Renal cortex interstitium (tissue), 15 donors: ENCODE data around the gene NDUFAF8. TPM values are rescaled to one million over a fixed set of nuclear protein-coding genes. Genes with fewer than 3 reads are reported as not detected.

Experiments
- DNase-seq, 11 donors: peaks; one replicate each; pipeline ENCODE4 v3.0.0-alpha.2; 2013; ENCODE audit warnings: low read depth in 9 of 11, low spot score in 4 of 11; ENCODE audit errors: extremely low read depth in 1 of 11
- long read RNA-seq, 16 experiments: transcript quantifications; one replicate each; lab custom pipeline, GENCODE V29; 2026
- polyA plus RNA-seq, 3 donors: library from polyadenylated mRNA; unstranded; fragments of 120-200 nt; gene quantifications; one replicate each; pipeline ENCODE4 v1.2.1, GENCODE V29; 2013; ENCODE audit not compliant: insufficient read length in 3 of 3

The NDUFAF8 gene, protein sequence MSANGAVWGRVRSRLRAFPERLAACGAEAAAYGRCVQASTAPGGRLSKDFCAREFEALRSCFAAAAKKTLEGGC
- polyA plus RNA-seq = 10 to 100 TPM; 48.9 to 58.4 (median 51.8) TPM
- long read RNA-seq, donor 1, transcript NDUFAF8-201 (3 exons, 615 nt) = major isoform, 33 of 38 reads
- long read RNA-seq, donor 1, partial matches to known transcripts = 5 of 38 reads
- long read RNA-seq, donor 1, other reads (novel, unspliced or antisense) = 0 of 38 reads
- long read RNA-seq, donor 2, transcript NDUFAF8-201 (3 exons, 615 nt) = major isoform, 39 of 44 reads
- long read RNA-seq, donor 2, partial matches to known transcripts = 5 of 44 reads
- long read RNA-seq, donor 2, other reads (novel, unspliced or antisense) = 0 of 44 reads
- long read RNA-seq, donor 3, transcript NDUFAF8-201 (3 exons, 615 nt) = major isoform, 57 of 61 reads
- long read RNA-seq, donor 3, partial matches to known transcripts = 0 of 61 reads
- long read RNA-seq, donor 3, other reads (novel, unspliced or antisense) = 0 of 61 reads
- long read RNA-seq, donor 4, transcript NDUFAF8-201 (3 exons, 615 nt) = major isoform, 25 of 27 reads
- long read RNA-seq, donor 4, partial matches to known transcripts = 0 of 27 reads
- long read RNA-seq, donor 4, other reads (novel, unspliced or antisense) = 0 of 27 reads
- long read RNA-seq, donor 5 = 0 reads
- long read RNA-seq, donor 6, transcript NDUFAF8-201 (3 exons, 615 nt) = major isoform, 33 of 38 reads
- long read RNA-seq, donor 6, partial matches to known transcripts = 5 of 38 reads
- long read RNA-seq, donor 6, other reads (novel, unspliced or antisense) = 0 of 38 reads
- long read RNA-seq, donor 7, transcript NDUFAF8-201 (3 exons, 615 nt) = major isoform, 58 of 72 reads
- long read RNA-seq, donor 7, partial matches to known transcripts = 12 of 72 reads
- long read RNA-seq, donor 7, other reads (novel, unspliced or antisense) = 0 of 72 reads
- long read RNA-seq, donor 8 = 0 reads
- long read RNA-seq, donor 9, transcript NDUFAF8-201 (3 exons, 615 nt) = major isoform, 38 of 38 reads
- long read RNA-seq, donor 9, partial matches to known transcripts = 0 of 38 reads
- long read RNA-seq, donor 9, other reads (novel, unspliced or antisense) = 0 of 38 reads
- long read RNA-seq, donor 10, transcript NDUFAF8-201 (3 exons, 615 nt) = major isoform, 67 of 74 reads
- long read RNA-seq, donor 10, partial matches to known transcripts = 7 of 74 reads
- long read RNA-seq, donor 10, other reads (novel, unspliced or antisense) = 0 of 74 reads
- long read RNA-seq, donor 11, transcript NDUFAF8-201 (3 exons, 615 nt) = major isoform, 26 of 27 reads
- long read RNA-seq, donor 11, partial matches to known transcripts = 0 of 27 reads
- long read RNA-seq, donor 11, other reads (novel, unspliced or antisense) = 0 of 27 reads
- long read RNA-seq, donor 12, transcript NDUFAF8-201 (3 exons, 615 nt) = major isoform, 14 of 22 reads
- long read RNA-seq, donor 12, partial matches to known transcripts = 8 of 22 reads
- long read RNA-seq, donor 12, other reads (novel, unspliced or antisense) = 0 of 22 reads
- long read RNA-seq, donor 13 = 0 reads
- long read RNA-seq, donor 14, transcript NDUFAF8-201 (3 exons, 615 nt) = major isoform, 43 of 44 reads
- long read RNA-seq, donor 14, partial matches to known transcripts = 0 of 44 reads
- long read RNA-seq, donor 14, other reads (novel, unspliced or antisense) = 0 of 44 reads
- long read RNA-seq, donor 15, transcript NDUFAF8-201 (3 exons, 615 nt) = major isoform, 19 of 19 reads
- long read RNA-seq, donor 15, partial matches to known transcripts = 0 of 19 reads
- long read RNA-seq, donor 15, other reads (novel, unspliced or antisense) = 0 of 19 reads
- long read RNA-seq, donor 16, transcript NDUFAF8-201 (3 exons, 615 nt) = major isoform, 100 of 111 reads
- long read RNA-seq, donor 16, partial matches to known transcripts = 5 of 111 reads
- long read RNA-seq, donor 16, other reads (novel, unspliced or antisense) = 0 of 111 reads

DNA sequence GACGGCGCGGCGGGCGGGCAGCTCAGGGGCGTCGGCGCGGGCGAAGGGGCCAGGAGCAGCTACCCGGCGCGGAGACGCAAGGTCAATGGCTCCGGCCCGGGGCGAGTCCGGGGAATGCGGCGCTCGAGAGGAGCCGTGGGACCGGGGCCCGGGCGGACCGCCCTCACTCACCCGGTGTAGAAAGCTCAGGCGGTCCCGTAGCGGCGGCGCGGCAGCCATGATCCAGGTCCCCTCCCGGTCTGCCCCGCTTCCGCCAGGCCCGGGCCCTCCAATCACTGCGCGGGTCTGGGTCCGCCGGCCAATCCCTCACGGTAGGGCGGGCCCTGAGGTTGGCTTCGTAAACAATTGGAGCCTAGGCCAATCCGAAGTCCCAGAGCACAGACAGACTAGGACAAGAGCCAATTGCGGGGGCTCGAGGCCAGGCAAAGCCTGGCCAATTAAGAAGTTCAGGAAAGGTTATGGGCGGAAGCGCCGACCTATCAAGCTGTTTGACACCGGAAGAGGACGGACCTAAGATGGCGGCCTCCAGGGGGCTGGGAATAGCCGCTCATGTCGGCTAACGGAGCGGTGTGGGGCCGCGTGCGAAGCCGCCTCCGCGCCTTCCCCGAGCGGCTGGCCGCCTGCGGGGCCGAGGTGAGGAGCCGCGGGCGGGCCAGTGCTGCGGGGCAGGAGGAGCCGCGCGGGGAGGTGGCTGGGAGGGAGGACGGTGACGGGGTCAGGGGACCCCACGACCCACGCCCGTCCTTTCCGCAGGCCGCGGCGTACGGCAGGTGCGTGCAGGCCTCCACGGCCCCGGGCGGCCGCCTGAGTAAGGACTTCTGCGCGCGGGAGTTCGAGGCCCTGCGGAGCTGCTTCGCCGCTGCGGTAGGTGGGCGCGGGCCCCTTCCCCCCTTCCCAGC, at the start of gene NDUFAF8, which contains the start of gene TEPSIN:
Gene NDUFAF8 (plus strand): TSS at position 504 of the 899 bp plus-strand sequence. CDS start 46 bp downstream, at position 550.
Gene TEPSIN (minus strand): TSS at position 241 of the 899 bp plus-strand sequence. CDS start 22 bp downstream, at position 219.
- peak; percentile 96 to 100 (median 98) for DNase-seq

DNA sequence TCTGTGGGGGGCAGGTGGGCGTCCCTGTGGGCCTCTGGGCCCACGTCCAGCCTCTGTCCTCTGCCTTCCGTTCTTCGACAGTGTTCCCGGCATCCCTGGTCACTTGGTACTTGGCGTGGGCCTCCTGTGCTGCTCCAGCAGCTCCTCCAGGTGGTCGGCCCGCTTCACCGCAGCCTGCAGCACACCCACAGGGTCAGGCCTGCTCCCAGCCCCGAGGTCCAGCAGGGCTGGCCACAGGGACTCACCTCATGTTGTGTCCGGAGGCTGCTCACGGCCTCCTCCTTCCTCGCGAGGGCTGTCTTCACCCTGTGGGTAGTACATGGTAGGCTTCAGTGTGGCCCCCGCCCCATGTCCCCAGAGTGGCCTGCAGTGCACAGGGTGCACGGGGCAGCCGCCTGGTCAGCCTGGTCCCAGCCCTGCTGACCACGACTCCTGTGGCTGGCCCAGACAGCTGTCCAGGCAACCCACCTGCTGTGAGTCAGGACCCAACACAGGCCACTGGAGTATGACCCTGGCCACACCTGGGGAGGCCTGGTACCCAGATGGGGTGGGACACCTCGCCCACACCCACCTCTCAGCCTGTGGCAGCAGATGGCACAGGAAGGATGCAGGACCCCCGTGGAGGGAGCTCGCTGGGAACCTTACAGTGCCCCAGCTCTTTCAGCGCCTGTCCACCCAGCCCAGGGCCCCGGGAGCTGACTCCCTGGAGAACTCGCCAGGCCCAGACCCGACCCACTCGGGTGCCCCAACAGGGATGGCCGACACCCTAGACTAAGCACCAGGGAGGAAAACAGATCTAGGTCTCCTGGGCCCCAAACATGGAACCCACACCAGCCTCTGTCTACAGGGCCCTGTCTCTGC, 49.2 kb upstream of the NDUFAF8 start:
- no peak for DNase-seq

DNA sequence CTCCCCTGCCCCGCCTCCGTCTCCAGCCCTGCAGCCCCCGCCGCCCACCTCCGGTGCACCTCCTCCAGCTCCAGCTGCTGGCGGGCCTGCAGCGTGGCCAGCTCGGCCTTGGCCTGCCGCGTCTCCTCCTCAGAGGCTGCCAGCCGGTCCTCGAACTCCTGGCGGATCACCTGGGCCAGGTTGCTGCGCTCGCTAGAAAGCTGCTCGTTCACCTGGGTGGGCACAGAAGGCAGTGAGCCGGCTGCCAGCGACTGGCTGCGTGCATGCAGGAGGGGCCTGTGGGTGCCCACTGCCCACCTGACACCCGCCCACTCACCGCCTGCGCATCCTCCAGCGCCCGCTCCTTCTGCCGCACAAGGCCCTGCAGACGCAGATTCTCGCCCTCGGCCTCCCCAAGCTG, 48.5 kb upstream of the NDUFAF8 start:
- DNase-seq = no peak

DNA sequence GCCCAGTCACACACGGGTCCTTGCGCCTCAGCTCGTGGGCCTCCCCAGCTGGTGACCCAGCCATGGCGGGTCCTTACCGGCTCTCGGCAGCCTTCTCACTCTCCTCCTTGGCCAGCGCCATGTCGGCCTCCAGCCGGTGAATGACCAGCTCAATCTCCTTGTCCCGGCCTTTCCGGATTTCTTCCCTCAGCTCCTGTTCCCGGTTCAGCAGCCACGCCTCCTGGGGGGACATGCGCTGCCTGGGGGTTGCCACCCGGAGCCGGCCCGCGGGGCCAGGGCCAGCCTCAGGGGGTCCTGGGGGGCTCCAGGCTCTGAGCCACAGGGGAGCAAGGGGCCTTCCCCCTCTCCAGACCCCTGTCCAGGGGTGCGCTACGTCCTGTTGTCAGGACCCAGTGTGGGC, 48.0 kb upstream of the NDUFAF8 start:
- no peak for DNase-seq

DNA sequence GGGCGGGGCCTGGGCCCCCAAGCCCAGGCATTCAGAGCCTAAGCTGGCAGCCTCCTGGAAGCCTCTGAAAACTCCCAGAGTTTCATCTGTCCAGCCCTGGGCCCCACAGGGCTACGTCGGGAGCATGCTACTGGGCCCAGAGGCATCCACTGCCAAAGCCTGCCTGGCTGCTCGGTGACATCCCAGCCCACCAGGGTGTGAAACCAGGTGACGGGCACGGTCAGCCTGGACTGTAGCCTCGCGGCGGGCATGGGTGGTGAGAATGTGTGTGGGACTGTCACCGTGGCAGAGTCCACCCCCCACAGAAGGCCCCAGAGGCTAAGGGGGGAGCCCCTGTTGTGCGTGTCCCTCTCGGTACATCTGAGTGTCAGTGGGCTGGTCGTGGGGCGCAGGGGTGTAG, 47.5 kb upstream of the NDUFAF8 start:
- DNase-seq = no peak

DNA sequence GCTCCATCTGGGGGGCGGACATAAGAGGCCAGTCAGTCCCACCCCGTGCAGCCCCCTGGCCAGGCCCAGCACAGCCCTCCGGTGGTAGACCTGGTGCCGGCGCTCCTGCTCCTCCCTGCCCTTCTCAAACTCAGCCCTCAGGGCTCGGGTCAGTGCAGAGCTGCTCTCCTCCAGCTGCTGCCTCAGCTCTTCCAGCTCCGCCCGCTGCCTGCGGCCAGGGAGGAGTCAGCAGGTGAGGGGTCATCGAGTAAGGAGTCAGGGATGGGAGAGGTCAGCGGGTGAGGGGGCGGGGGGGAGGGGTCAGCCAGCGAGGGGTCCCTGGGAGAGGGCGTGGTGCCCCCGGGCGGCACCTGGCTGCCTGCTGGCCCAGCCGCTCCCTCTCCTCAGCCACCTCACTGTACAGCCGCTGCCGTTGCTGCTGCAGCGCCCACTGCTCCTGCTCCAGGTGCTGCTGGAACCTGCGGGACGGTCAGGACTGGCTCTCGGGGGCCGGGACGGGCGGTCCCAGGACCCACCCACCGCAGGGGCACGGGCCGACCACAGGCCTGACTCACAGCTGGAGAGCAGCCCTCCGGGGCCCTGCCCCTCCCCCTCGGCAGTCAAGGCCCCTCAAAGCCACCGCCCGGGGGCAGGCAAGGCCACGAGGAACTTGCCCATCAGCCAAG, 46.6 kb upstream of the NDUFAF8 start:
- DNase-seq = no peak

DNA sequence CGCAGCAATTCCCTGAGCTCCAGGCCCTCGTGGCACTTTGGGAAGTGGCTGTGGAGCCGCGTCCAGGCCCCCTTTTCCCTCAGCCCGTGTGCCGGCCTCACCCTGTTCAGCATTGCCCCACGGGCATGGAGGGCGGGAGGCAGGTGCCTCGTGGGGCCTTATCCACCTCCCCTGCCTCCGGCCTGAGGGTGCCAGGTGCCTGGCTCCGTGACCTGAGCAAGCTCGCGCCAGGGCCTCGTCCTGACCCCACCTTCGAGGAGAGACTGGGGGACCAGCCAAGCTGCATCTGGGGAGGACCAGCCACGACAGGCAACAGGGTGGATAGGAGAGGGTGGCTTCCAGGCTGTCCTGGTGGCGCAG, 46.1 kb upstream of the NDUFAF8 start:
- DNase-seq = no peak

DNA sequence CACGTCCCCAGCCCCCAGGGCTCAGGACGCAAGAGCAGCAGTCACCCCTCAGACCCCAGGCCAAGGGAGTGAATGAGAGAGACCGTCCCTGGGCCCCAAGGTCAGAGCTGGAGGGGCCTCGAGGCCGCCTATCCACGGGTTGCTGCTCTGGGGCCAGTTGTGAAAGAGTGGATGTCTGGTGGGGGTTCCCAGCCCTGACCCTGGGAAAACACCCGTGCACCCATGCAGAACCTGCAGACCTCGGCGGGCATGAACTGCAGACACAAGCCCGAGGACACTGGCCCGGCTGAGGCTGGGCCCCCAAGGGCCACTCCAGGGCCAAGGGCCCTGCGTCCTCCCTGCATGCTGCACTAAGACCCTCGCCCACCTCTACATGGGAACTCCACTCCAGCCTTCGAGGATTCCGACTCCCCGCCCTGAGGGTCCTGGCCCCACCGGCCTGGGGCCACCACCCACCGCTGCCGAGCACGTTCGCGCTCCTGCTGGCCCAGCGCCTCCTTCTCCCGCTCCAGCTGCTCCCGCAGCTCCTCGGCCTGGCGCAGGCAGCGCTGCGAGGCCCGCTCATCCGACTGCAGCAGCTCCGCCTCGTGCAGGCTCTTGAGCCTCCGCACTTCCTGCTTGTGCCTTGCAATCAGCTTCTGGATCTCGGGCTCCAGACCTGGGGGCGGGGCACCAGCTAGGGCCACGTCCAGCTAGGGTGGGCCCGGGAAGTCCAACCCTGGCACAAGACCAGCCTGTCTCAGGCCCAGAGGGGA, 45.5 kb upstream of the NDUFAF8 start:
- peak in 4 of 11 donors; percentile 10 to 31 (median 22) for DNase-seq

DNA sequence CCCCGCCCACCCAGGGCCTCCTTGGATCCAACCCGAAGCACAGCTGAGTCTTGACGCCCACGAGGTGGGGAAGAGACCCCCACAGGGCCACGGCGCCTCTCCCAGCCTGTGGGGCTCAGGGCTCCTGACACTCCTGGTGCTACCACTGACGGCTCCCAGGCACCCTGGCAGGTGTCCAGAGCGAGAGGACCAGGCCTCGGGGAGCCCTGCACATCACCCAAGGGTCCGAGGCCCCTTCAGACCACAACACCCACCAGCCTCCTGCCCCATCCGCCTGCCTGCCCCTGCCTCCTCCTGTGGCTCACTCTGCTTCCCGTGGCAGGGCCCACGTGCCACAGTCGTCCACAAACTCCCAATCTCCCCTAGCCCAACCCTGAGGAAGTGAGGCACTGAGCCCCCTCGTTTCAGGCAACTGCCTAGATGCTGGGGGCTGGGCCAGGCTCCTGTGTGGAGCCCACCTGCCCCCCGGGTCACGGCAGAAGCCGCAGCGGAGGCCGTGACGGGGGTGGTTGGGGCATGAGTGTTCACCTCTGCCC, 44.8 kb upstream of the NDUFAF8 start:
- no peak for DNase-seq

DNA sequence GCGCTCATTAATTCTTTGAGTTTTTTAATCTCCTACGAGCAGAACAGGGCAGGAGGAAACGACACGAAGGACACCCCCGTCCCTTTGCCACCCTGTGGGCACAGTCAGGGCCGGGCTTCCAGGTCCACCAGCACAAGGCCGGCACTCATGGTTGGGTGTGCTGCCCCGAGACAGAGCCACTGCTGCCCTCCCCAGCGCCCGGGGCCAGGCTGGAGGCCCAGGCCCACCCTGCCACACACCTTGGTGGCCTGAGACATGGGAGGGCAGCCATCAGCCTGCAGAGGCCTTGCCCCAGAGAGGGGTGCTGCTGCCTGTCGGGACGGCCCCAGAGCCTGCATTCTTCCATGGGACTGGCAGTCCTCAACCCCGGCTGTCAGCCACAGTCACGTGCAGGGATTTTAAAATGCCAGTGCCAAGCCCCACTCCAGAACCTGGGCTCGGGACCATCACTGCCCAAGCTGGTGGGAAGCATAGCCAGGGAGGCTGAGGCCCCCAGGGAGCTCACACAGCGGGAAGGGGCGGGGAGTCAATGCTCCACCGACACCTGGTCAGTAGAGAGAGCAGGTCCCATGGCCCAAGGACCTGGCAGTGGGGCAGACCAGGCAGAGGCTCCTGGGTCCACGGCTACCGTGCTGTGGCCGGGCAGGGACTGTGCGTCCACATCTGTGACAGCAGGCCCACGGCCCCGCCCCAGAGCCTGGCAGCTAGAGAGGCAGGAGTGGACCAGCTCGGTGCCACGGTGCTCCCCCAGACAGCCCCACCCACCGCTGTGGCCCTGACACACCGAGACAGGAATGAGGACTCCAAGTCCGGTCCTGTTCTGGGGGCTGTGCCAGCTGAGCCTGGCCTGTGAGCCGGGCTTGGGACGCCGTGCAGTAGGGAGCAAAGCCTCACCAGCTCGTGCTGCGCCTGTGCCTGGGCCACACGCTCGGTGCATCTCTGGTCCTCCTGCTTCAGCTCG, 43.9 kb upstream of the NDUFAF8 start:
- no peak for DNase-seq

DNA sequence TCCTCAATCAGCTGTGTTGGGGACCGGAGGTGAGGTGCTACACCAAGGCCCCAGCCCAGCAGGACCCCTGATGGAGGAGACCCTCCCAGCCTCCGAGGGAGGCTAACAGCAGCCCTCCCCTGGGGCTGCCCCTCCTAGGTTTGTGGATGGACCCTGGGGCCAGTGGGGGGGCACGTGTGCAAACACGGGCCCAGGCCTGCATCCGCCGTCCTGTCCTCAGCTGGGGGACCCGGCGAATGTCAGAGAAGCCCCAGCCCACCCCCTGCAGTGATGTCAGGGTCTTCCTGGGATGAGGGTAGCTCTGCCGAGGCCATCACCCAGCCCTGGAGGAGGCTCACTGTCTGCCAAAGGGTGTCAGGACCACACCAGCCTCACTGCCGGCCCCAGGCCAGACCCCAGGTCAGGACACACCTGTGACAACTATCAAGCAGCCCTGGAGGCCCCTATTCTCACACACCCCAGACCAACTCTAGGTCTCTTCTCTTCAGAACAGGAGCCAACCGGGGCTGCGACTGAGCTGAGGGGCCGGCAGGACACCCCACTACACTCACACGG, 43.1 kb upstream of the NDUFAF8 start:
- no peak for DNase-seq

DNA sequence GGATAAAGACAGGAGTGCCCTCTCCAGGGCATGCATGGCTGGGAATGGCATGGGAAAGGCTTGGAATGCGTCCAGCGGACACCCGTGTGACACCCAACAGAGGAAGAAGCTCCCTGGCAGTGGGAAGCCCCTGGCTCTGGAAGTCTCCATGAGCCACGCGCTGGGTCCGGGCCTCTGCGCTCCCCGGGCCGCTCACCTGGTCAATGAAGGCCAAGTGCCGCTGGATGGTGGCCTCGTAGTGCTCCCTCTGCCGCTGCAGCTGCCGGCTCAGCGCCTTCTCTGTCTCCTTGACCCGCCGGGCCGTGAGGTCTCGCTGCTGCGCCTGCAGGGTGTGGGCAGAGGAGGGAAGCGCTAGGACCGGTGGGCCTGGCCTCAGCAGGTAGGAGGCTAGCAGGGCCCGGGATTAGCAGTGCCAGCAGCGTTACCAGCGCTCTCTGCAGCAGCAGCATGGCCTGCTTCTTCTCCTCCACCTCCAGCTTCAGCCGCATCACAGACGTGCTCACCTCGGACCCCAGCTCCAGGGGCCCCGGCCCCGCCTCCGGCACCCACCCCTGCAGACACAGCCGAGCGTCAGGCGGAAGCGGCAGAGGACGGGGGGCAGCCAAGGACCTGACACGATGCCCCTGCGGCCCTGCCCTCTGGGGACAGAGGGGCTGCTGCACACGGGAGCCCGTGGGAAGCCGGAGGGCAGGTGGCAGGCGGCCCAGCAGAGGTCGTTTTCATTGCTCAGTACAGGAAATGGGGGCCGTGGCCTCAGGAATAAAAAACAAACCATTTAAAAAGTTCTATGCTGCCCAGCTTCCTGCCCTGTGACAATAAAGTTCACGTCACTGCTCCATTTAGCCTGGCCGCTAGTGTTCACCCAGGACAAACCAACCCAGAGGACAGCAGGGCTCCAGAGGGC, 42.4 kb upstream of the NDUFAF8 start:
- no peak for DNase-seq
